K562 (cell line): Measurements from ENCODE around the gene NCL. TPM values are rescaled to one million over a fixed set of nuclear protein-coding genes. Genes with fewer than 3 reads are reported as not detected.

Experiments
- ARID1B ChIP-seq: fragments of 450-650 bp; IDR thresholded peaks from 2 replicates; pipeline ENCODE4 v1.6.1; 2016; ENCODE audit warnings: antibody characterized with exemption, mild to moderate bottlenecking, inconsistent platforms
- BRD9 ChIP-seq: fragments of 450-650 bp; IDR thresholded peaks from 2 replicates; pipeline ENCODE4 v1.6.1; 2018; ENCODE audit warnings: low read depth; ENCODE audit not compliant: partially characterized antibody
- CHD1 ChIP-seq: fragments of 200-600 bp; sonication (generic); IDR thresholded peaks from one replicate; pipeline ENCODE4 v1.6.1; 2012; ENCODE audit warnings: mild to moderate bottlenecking, moderate library complexity, low read length, inconsistent platforms
- CHD2 ChIP-seq: IDR thresholded peaks from 2 replicates; pipeline ENCODE4 v1.6.1; 2011; ENCODE audit warnings: low read depth, low read length
- CREB1 ChIP-seq, 2 experiments: sonication (generic) in 1 of 2; formaldehyde crosslinking in 1 of 2; IDR thresholded peaks; 2 replicates each; pipeline versions ENCODE4 v1.6.1 to v1.8.0; 2012 to 2022; ENCODE audit warnings: inconsistent platforms in 1 of 2, mild to moderate bottlenecking in 1 of 2, missing genetic modification reagents in 1 of 2, moderate library complexity in 1 of 2
- CXXC5 ChIP-seq: fragments of 250-450 bp; sonication (Bioruptor Pico); IDR thresholded peaks from 2 replicates; pipeline ENCODE4 v1.8.0; 2022; ENCODE audit warnings: inconsistent platforms, mild to moderate bottlenecking, moderate library complexity
- DACH1 ChIP-seq: fragments of 450-650 bp; IDR thresholded peaks from 2 replicates; pipeline ENCODE4 v1.6.1; 2018; ENCODE audit not compliant: partially characterized antibody
- DDX20 ChIP-seq: fragments of 450-650 bp; IDR thresholded peaks from 2 replicates; pipeline ENCODE4 v1.6.1; 2016; ENCODE audit warnings: missing genetic modification characterization, low read depth, mild to moderate bottlenecking, missing compliant biosample characterization, moderate library complexity
- DIDO1 ChIP-seq: fragments of 450-650 bp; IDR thresholded peaks from 2 replicates; pipeline ENCODE4 v1.6.1; 2016; ENCODE audit warnings: low read depth, missing biosample characterization, missing genetic modification characterization
- ELF1 ChIP-seq: fragments of 200-800 bp; sonication (Bioruptor generic); IDR thresholded peaks from 2 replicates; pipeline ENCODE4 v1.6.1; 2016; ENCODE audit warnings: missing genetic modification characterization, missing compliant biosample characterization
- JUN ChIP-seq, 2 experiments: sonication (generic) in 1 of 2; formaldehyde crosslinking in 1 of 2; IDR thresholded peaks; 2 replicates each; pipeline versions ENCODE4 v1.6.1 to v1.8.0; 2012 to 2022; ENCODE audit warnings: borderline replicate concordance in 2 of 2, mild to moderate bottlenecking in 2 of 2, improper control_type of control experiment in 1 of 2, low read depth in 1 of 2, low read length in 1 of 2, missing genetic modification reagents in 1 of 2
- MXI1 ChIP-seq: IDR thresholded peaks from 2 replicates; pipeline ENCODE4 v1.6.1; 2011; ENCODE audit warnings: low read depth, mild to moderate bottlenecking, improper control_type of control experiment, low read length
- NFATC3 ChIP-seq: fragments of 450-650 bp; IDR thresholded peaks from 2 replicates; pipeline ENCODE4 v1.6.1; 2017; ENCODE audit warnings: mild to moderate bottlenecking
- RBM34 ChIP-seq: fragments of 200-400 bp; formaldehyde crosslinking; IDR thresholded peaks from 2 replicates; pipeline ENCODE4 v1.6.1; 2018; ENCODE audit warnings: low read length, borderline replicate concordance; ENCODE audit not compliant: insufficient read depth
- SMAD1 ChIP-seq: fragments of 150-350 bp; IDR thresholded peaks from 2 replicates; pipeline ENCODE4 v1.6.1; 2014; ENCODE audit warnings: low read length, low read depth; ENCODE audit not compliant: partially characterized antibody
- U2AF2 ChIP-seq: fragments of 200-400 bp; formaldehyde crosslinking; optimal IDR thresholded peaks from 2 replicates; pipeline ENCODE3; 2017; ENCODE audit warnings: low read depth, mild to moderate bottlenecking, low read length
- ZBED1 ChIP-seq: IDR thresholded peaks from 2 replicates; pipeline ENCODE4 v1.6.1; 2014
- ZFX ChIP-seq: sonication (generic); formaldehyde crosslinking; IDR thresholded peaks from 2 replicates; pipeline ENCODE4 v1.8.0; 2022; ENCODE audit warnings: mild to moderate bottlenecking, missing genetic modification reagents, moderate library complexity
- polyA plus RNA-seq, 8 experiments: library from polyadenylated mRNA; depleted of rRNA in 4 of 8; stranded (reverse) in 5 of 8; unstranded in 3 of 8; fragments of >200 nt; fragmentation: Nextera tagmentation in 2 of 8; fragmentation: Illumina TruSeq in 1 of 8; extraction: Ambion mirVana in 2 of 8; extraction: Trizol in 1 of 8; gene quantifications; 2 replicates each; pipeline versions ENCODE4 v1.2.1 to v1.2.3, GENCODE V29; 2011 to 2014; ENCODE audit warnings: inconsistent platforms in 1 of 8, missing spikeins in 1 of 8
- total RNA-seq, 7 experiments: library from RNA; depleted of rRNA in 6 of 7; stranded (reverse); fragments of >200 nt in 6 of 7; fragmentation: Illumina TruSeq in 2 of 7; extraction: Trizol in 2 of 7; gene quantifications; 2 replicates each; pipeline versions ENCODE4 v1.2.1 to v1.2.3, GENCODE V29; 2011 to 2021; ENCODE audit warnings: low replicate concordance in 1 of 7
- TF ChIP-seq, protein P1 (sequence below): sonication (generic); formaldehyde crosslinking; IDR thresholded peaks from 2 replicates; pipeline ENCODE4 v1.8.0; 2022; ENCODE audit warnings: mild to moderate bottlenecking, missing genetic modification reagents
- TF ChIP-seq, protein P2 (sequence below), 2 experiments: fragments of 450-650 bp; IDR thresholded peaks; 2 replicates each; pipeline ENCODE4 v1.6.1; 2018; ENCODE audit warnings: mild to moderate bottlenecking in 2 of 2, low read depth in 1 of 2; ENCODE audit not compliant: partially characterized antibody in 2 of 2
- TF ChIP-seq, protein P3 (sequence below): fragments of 450-650 bp; formaldehyde crosslinking; IDR thresholded peaks from 2 replicates; pipeline ENCODE4 v1.4.0; 2020; ENCODE audit warnings: mild to moderate bottlenecking, moderate library complexity
- TF ChIP-seq, protein P4 (sequence below), 2 experiments: fragments of 250-450 bp in 1 of 2; fragments of 450-650 bp in 1 of 2; sonication (Bioruptor Pico) in 1 of 2; IDR thresholded peaks; 2 replicates each; pipeline versions ENCODE4 v1.6.1 to v1.8.0; 2016 to 2021; ENCODE audit warnings: mild to moderate bottlenecking in 2 of 2, moderate library complexity in 2 of 2, missing compliant biosample characterization in 1 of 2, missing genetic modification characterization in 1 of 2

NCL gene
- total and polyA plus RNA-seq, 9 of the 15 experiments (the other 6 are each of a cell fraction or from before 2014, with no cell fraction given), result 80.9 to 732 (median 361) TPM

DNA sequence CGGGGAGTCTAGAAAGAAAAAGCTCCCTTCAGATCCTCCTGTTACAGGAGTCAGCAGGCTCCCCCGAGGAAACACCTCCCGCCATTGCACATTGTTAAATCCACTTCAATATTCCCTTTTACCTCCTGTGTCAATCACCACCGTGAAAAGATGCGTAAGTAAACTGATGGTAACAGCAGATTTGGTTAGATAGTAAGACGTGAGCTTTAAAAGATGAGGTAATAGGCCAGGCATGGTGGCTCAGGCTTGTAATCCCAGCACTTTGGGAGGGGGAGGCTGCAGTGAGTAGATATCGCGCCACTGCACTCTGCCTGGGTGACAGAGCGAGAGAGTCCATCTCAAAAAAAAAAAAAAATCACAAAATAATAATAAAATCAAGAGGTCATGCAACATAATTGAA is 15.2 kb upstream of the NCL start (continued):
- TF ChIP-seq, protein P1, sequence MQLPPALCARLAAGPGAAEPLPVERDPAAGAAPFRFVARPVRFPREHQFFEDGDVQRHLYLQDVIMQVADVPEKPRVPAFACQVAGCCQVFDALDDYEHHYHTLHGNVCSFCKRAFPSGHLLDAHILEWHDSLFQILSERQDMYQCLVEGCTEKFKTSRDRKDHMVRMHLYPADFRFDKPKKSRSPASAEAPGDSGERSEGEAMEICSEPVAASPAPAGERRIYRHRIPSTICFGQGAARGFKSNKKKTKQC (CRISPR knock-in tag), result no peak
- TF ChIP-seq BRD9, result no peak
- no peak for TF ChIP-seq JUN (IDR thresholded peaks at IDR 0.05; ENCODE audit: borderline replicate concordance, low read depth, low read length)
- no peak for TF ChIP-seq JUN (CRISPR knock-in tag; IDR thresholded peaks at IDR 0.05; ENCODE audit: borderline replicate concordance)
- no peak for TF ChIP-seq ZBED1
- TF ChIP-seq, protein P2, sequence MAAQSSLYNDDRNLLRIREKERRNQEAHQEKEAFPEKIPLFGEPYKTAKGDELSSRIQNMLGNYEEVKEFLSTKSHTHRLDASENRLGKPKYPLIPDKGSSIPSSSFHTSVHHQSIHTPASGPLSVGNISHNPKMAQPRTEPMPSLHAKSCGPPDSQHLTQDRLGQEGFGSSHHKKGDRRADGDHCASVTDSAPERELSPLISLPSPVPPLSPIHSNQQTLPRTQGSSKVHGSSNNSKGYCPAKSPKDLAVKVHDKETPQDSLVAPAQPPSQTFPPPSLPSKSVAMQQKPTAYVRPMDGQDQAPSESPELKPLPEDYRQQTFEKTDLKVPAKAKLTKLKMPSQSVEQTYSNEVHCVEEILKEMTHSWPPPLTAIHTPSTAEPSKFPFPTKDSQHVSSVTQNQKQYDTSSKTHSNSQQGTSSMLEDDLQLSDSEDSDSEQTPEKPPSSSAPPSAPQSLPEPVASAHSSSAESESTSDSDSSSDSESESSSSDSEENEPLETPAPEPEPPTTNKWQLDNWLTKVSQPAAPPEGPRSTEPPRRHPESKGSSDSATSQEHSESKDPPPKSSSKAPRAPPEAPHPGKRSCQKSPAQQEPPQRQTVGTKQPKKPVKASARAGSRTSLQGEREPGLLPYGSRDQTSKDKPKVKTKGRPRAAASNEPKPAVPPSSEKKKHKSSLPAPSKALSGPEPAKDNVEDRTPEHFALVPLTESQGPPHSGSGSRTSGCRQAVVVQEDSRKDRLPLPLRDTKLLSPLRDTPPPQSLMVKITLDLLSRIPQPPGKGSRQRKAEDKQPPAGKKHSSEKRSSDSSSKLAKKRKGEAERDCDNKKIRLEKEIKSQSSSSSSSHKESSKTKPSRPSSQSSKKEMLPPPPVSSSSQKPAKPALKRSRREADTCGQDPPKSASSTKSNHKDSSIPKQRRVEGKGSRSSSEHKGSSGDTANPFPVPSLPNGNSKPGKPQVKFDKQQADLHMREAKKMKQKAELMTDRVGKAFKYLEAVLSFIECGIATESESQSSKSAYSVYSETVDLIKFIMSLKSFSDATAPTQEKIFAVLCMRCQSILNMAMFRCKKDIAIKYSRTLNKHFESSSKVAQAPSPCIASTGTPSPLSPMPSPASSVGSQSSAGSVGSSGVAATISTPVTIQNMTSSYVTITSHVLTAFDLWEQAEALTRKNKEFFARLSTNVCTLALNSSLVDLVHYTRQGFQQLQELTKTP (IDR thresholded peaks at IDR 0.05; ENCODE audit: low read depth in 1 of 2, partially characterized antibody in 2 of 2), result no peak
- TF ChIP-seq CXXC5 (CRISPR knock-in tag), result peak; percentile 49
- TF ChIP-seq DDX20, result no peak
- TF ChIP-seq MXI1, result no peak
- TF ChIP-seq DACH1, result no peak
- TF ChIP-seq, protein P3, sequence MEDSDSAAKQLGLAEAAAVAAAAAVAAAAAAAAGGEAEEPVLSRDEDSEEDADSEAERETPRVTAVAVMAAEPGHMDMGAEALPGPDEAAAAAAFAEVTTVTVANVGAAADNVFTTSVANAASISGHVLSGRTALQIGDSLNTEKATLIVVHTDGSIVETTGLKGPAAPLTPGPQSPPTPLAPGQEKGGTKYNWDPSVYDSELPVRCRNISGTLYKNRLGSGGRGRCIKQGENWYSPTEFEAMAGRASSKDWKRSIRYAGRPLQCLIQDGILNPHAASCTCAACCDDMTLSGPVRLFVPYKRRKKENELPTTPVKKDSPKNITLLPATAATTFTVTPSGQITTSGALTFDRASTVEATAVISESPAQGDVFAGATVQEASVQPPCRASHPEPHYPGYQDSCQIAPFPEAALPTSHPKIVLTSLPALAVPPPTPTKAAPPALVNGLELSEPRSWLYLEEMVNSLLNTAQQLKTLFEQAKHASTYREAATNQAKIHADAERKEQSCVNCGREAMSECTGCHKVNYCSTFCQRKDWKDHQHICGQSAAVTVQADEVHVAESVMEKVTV (CRISPR knock-in tag), result no peak
- no peak for TF ChIP-seq RBM34
- TF ChIP-seq U2AF2, result no peak
- TF ChIP-seq CREB1 (IDR thresholded peaks at IDR 0.05), result no peak
- TF ChIP-seq CREB1 (CRISPR knock-in tag; IDR thresholded peaks at IDR 0.05), result no peak
- TF ChIP-seq, protein P4, sequence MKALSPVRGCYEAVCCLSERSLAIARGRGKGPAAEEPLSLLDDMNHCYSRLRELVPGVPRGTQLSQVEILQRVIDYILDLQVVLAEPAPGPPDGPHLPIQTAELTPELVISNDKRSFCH (CRISPR knock-in tag; IDR thresholded peaks at IDR 0.05), result no peak
- TF ChIP-seq, protein P4 (tag; IDR thresholded peaks at IDR 0.05), result no peak
- peak; percentile 58; the same call in 1 of the 2 replicates for TF ChIP-seq ARID1B
- no peak for TF ChIP-seq CHD2
- TF ChIP-seq CHD1, result no peak
- no peak for TF ChIP-seq ELF1 (tag)
- no peak for TF ChIP-seq SMAD1
- no peak for TF ChIP-seq NFATC3
- TF ChIP-seq ZFX (CRISPR knock-in tag), result no peak
- TF ChIP-seq DIDO1 (tag), result no peak
